GM10248 (cell line): ENCODE measurements around the gene SDR42E2.
"Not testable (repeated sequence)": the region's sequence is repeated elsewhere in the genome, so short reads cannot be mapped to it uniquely, and the experiment has no call there.

ENCODE experiments used
- CTCF ChIA-PET: fragments of 300-600 bp; sonication (Branson Sonifier 250); formaldehyde crosslinking; extraction: SDS; loops from one replicate; lab custom pipeline; 2021; ENCODE audit warnings: antibody characterized with exemption; lab: Yijun Ruan, JAX
- POLR2A ChIA-PET: fragments of 350-650 bp; sonication (Branson Sonifier 250); formaldehyde crosslinking; extraction: SDS; loops from one replicate; lab custom pipeline; 2020; ENCODE audit warnings: antibody characterized with exemption; lab: Yijun Ruan, JAX
- DNase-seq: peaks from one replicate; pipeline ENCODE4 v3.0.0; 2012; ENCODE audit errors: extremely low spot score
- CTCF ChIP-seq: IDR thresholded peaks from 2 replicates; pipeline ENCODE4 v1.5.1; 2012; ENCODE audit warnings: mild to moderate bottlenecking, low read depth; ENCODE audit errors: extremely low read depth, missing control alignments, control extremely low read depth

Gene SDR42E2

DNA sequence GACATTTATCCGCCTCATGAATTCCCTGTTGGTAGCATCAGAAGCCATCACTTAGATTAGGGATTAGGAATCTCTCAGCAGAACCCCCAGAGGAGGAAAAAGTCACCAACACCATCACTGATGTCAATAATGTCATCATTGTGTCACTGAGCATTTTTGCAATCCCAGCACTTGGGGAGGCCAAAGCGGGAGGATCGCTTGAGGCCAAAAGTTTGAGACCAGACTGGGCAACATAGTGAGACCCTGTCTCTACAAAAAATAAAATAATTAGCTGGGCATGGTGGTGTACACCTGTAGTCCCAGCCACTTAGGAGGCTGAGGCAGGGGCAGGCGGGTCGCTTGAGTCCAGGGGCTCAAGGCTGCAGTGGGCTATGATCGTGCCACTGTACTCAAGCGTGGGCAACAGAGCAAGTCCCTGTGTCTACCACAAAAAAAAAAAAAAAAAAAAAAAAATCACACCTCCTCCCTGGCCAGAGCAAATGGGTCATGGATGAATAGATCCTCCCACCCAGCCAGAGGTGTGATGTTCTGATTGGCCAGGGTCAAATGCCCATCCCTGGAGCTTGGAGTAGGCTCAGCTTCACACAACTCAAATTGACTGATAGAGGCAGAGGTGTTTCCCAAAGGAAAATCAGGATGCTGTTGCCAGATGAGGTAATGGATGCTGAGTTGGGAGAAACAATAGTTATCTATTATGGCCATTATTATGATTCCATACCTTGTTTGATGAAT is 38.4 kb upstream of the SDR42E2 start:
- CTCF ChIA-PET: no interaction called here
- no peak for TF ChIP-seq CTCF
- POLR2A ChIA-PET: no interaction called here
- DNase-seq: no peak

DNA sequence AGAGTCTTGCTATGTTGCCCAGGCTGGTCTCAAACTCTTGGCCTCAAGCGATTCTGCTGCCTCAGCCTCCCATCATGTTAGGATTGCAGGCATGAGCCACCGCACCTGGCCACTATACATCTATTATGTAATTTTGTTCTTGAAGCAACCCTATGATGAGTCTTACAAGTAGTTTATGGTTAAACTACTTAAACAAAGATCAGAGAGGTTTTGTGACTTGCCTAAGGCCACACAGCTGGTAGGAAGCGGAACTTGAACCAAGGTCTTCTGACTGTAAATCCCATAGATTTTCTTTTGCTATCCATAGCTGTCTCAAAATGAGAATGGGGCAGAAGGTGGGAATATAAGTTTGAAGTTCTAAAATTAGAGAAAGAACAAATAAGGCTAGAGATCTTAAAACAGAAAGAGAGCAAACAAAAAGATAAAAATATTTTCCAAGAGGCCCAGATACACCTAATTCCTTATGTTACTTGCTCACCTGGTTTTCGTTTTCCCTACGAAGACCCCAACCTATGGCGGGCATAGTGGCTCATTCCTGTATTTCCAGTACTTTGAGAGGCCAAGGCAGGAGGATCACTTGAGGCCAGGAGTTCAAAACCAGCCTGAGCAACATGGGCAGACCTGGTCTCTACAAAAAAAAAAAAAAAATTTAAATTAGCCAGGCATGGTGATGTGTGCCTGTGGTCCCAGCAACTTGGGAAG is 37.6 kb upstream of the SDR42E2 start:
- DNase-seq: no peak
- TF ChIP-seq CTCF: no peak
- ChIA-PET CTCF (no interaction called here), POLR2A (no interaction called here)

DNA sequence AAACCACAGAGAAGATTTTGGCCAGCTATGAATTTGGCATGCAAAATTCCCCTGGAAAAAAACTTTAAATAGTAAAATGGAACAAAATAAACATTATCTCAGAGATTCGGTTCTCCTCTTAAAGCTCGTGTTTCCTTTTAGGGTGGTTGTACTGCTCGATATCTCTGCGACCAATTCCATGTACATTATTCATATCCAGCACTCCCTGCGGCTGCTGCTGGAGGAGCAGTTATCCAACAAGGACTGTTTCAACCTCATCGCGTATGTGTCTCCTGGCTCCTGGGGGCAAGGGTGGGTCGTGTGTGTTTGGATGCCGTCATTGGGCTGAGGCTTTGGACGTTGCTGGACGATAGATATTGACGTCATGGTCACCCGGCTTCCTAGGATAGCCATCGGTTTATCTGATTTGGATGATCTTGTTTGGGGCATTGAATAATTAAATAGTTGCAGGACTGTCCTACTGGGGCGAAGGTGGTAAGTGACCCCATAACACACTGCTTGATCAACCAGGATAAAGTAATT is 36.2 kb upstream of the SDR42E2 start:
- TF ChIP-seq CTCF: no peak
- no peak for DNase-seq
- POLR2A ChIA-PET: no interaction called here
- CTCF ChIA-PET: no interaction called here

- CTCF ChIA-PET, DNase-seq, POLR2A ChIA-PET: not testable (repeated sequence)
Measured at GRCh38 chr16:22128537-22128936, 33.8 kb upstream of the SDR42E2 start.

GRCh38 chr16:22130528-22130927 is 31.8 kb upstream of the SDR42E2 start:
- POLR2A ChIA-PET: no interaction called here
- DNase-seq: no peak
- CTCF ChIA-PET: interaction anchor here (1.0 to 2.8 kb wide), 3 partner anchors 11 to 58 kb away, joined by 3 to 7 read pairs (median 4); no protein-coding TSS in a partner anchor
- TF ChIP-seq CTCF: no peak

GRCh38 chr16:22132801-22133200 is 29.5 kb upstream of the SDR42E2 start:
- POLR2A ChIA-PET: no interaction called here
- DNase-seq: no peak
- no peak for TF ChIP-seq CTCF
- CTCF ChIA-PET: interaction anchor here (2.2 to 2.8 kb wide), 2 partner anchors 34 to 56 kb away, joined by 7 to 8 read pairs; no protein-coding TSS in a partner anchor

- TF ChIP-seq CTCF: no peak
- POLR2A ChIA-PET: no interaction called here
- no peak for DNase-seq
- CTCF ChIA-PET: interaction anchor here (2.0 kb wide), 1 partner anchor 15 kb away, joined by 4 read pairs; no protein-coding TSS in a partner anchor
Measured at GRCh38 chr16:22138482-22138881, 23.8 kb upstream of the SDR42E2 start.
